DOHH2 (cell line): Measurements from ENCODE around the gene SULT1B1.

Experiments used
- H3F3A ChIP-seq: fragments of 200-600 bp; sonication (generic), shearing (Covaris generic); 2 replicates; pipeline ENCODE4 v1.6.0; 2016; ENCODE audit warnings: antibody characterized with exemption, mild to moderate bottlenecking; ENCODE audit not compliant: control insufficient read depth, insufficient read depth
- H3K27ac ChIP-seq: fragments of 200-600 bp; sonication (generic); 2 replicates; pipeline ENCODE4 v1.5.1; 2014; ENCODE audit warnings: low read depth, mild to moderate bottlenecking, low read length, moderate library complexity
- H3K27me3 ChIP-seq: fragments of 200-600 bp; sonication (generic); 2 replicates; pipeline ENCODE4 v1.6.1; 2014; ENCODE audit warnings: mild to moderate bottlenecking, low read length, mixed read lengths; ENCODE audit not compliant: control insufficient read depth
- H3K36me3 ChIP-seq: fragments of 200-600 bp; sonication (generic); 2 replicates; pipeline ENCODE4 v1.6.1; 2014; ENCODE audit warnings: mild to moderate bottlenecking, low read length, moderate library complexity, mixed read lengths; ENCODE audit not compliant: control insufficient read depth
- H3K4me1 ChIP-seq: fragments of 200-600 bp; sonication (generic); 2 replicates; pipeline ENCODE4 v1.6.1; 2014; ENCODE audit warnings: mild to moderate bottlenecking, low read length, mixed read lengths; ENCODE audit not compliant: control insufficient read depth
- H3K4me2 ChIP-seq: fragments of 200-600 bp; sonication (generic); 2 replicates; pipeline ENCODE4 v1.6.0; 2014; ENCODE audit warnings: mild to moderate bottlenecking, low read length, moderate library complexity
- H3K4me3 ChIP-seq: fragments of 200-600 bp; sonication (generic); 2 replicates; pipeline ENCODE4 v1.5.1; 2014; ENCODE audit warnings: mild to moderate bottlenecking, low read length, mixed read lengths
- H3K79me2 ChIP-seq: fragments of 200-600 bp; sonication (generic); 2 replicates; pipeline ENCODE4 v1.6.1; 2014; ENCODE audit warnings: mild to moderate bottlenecking, low read length, mixed read lengths; ENCODE audit not compliant: control insufficient read depth
- H3K9me2 ChIP-seq: fragments of 200-600 bp; sonication (generic); replicated peaks from 2 replicates; pipeline ENCODE4 v1.6.1; 2014; ENCODE audit warnings: mild to moderate bottlenecking, low read length, mixed read lengths; ENCODE audit not compliant: control insufficient read depth
- H3K9me3 ChIP-seq: fragments of 200-600 bp; sonication (generic); 2 replicates; pipeline ENCODE4 v1.6.1; 2014; ENCODE audit warnings: antibody characterized with exemption, low read length, mixed read lengths; ENCODE audit not compliant: control insufficient read depth, insufficient read depth
- H4K20me1 ChIP-seq: fragments of 200-600 bp; sonication (generic); 2 replicates; pipeline ENCODE4 v1.6.0; 2014; ENCODE audit warnings: low read depth, mild to moderate bottlenecking, antibody characterized with exemption, low read length, moderate library complexity; ENCODE audit not compliant: control insufficient read depth, insufficient read depth
- CTCF ChIP-seq: fragments of 200-600 bp; sonication (generic); IDR thresholded peaks from one replicate; pipeline ENCODE4 v1.5.1; 2014; ENCODE audit warnings: antibody characterized with exemption, mild to moderate bottlenecking, low read depth, low read length; ENCODE audit not compliant: poor library complexity, severe bottlenecking
- EZH2phosphoT487 ChIP-seq: fragments of 200-600 bp; sonication (generic); IDR thresholded peaks from 2 replicates; pipeline ENCODE4 v1.6.1; 2017; ENCODE audit warnings: borderline replicate concordance, mild to moderate bottlenecking, antibody characterized with exemption, low read length, moderate library complexity, mixed read lengths

Gene SULT1B1

GRCh38 chr4:69731847-69732246, 28.6 kb downstream of the SULT1B1 start:
- H3K4me3 ChIP-seq = no peak overlapping the region
- no peaks in the 10 kb centered on the region for H3K9me3 ChIP-seq
- H4K20me1 ChIP-seq = no peaks in the 10 kb centered on the region
- H3F3A ChIP-seq = no peaks in the 10 kb centered on the region
- no peaks in the 10 kb centered on the region; the same call in 1 of the 2 replicates for H3K27me3 ChIP-seq
- H3K9me2 ChIP-seq = no peaks in the 10 kb centered on the region
- no peak overlapping the region for H3K27ac ChIP-seq
- H3K4me1 ChIP-seq = no peaks in the 10 kb centered on the region
- H3K36me3 ChIP-seq = no peaks in the 10 kb centered on the region
- no peak overlapping the region for H3K4me2 ChIP-seq
- TF ChIP-seq CTCF (no peak), EZH2phosphoT487 (no peak)
- no peaks in the 10 kb centered on the region for H3K79me2 ChIP-seq

- no peaks in the 10 kb centered on the region for H3K4me1 ChIP-seq
- TF ChIP-seq CTCF (no peak), EZH2phosphoT487 (no peak)
- H3K27ac ChIP-seq = no peak overlapping the region
Measured at GRCh38 chr4:69731241-69731640, 29.2 kb downstream of the SULT1B1 start.

GRCh38 chr4:69730002-69730401, 30.4 kb downstream of the SULT1B1 start:
- H3K27ac ChIP-seq = no peak overlapping the region
- TF ChIP-seq EZH2phosphoT487 (no peak), CTCF (no peak)
- H3F3A ChIP-seq = no peaks in the 10 kb centered on the region

More at GRCh38 chr4:69731241-69731640, 29.2 kb downstream of the SULT1B1 start:
- Histone ChIP-seq H3K36me3 (no peaks in the 10 kb centered on the region), H3K9me2 (no peaks in the 10 kb centered on the region), H3K27me3 (no peaks in the 10 kb centered on the region; the same call in none of the 2 replicates), H3K9me3 (no peaks in the 10 kb centered on the region), H3K4me2 (no peak overlapping the region), H3K4me3 (no peak overlapping the region), H3F3A (no peaks in the 10 kb centered on the region), H4K20me1 (no peaks in the 10 kb centered on the region), H3K79me2 (no peaks in the 10 kb centered on the region)

More at GRCh38 chr4:69730002-69730401, 30.4 kb downstream of the SULT1B1 start:
- H3K9me2 ChIP-seq = no peaks in the 10 kb centered on the region
- no peaks in the 10 kb centered on the region for H3K36me3 ChIP-seq
- H4K20me1 ChIP-seq = no peaks in the 10 kb centered on the region
- no peaks in the 10 kb centered on the region for H3K9me3 ChIP-seq
- H3K4me3 ChIP-seq = no peak overlapping the region
- H3K4me2 ChIP-seq = no peak overlapping the region
- H3K27me3 ChIP-seq = no peaks in the 10 kb centered on the region; the same call in none of the 2 replicates
- no peaks in the 10 kb centered on the region for H3K4me1 ChIP-seq
- H3K79me2 ChIP-seq = no peaks in the 10 kb centered on the region
